D341Med (cell line): ENCODE results near the gene ZNF311.
"Not testable (repeated sequence)": the region's sequence is repeated elsewhere in the genome, so short reads cannot be mapped to it uniquely, and the experiment has no call there.

Experiments used
- DNase-seq: peaks from one replicate; pipeline ENCODE4 v3.0.0; 2012; ENCODE audit warnings: low spot score

ZNF311 gene

DNA sequence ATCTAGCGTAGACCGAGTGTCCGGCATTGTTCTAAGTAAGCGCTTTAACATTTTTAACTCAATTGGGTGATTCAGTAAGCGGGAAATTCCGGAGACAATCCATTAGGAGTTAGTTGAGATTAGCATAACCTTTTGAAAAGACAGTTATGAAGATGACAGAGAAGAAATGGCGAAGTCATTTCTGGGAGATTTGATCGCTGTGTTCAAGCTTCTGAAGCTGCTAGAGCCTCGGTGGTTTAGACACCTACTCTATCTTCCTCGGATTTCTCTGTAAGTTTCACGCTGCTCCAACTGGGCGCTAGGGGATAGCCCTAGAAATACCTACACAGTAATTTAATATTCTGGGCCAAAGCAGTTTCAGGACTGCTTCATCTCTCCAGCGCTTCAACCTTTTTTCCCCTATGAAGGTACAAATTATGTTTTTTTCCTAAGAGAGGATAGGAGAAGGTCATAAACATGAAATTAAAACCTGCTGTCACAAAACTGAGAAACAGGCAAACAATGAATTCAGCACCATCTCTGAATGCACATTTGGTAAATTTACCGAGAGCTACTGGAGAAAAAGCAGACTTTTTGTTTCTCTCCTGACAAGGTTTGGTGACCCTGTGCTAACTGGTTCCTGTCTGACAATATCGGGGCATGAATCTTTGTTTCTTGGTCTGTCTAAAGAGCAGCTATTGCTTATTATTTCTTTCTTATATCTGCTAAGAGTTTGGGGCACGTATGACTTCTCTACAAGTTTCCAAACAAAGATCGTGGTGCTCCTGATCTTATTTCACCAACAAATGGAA lies 22.4 kb downstream of the ZNF311 start:
- DNase-seq, result no peak

GRCh38 chr6:28981833-28982475 lies 23.2 kb downstream of the ZNF311 start:
- DNase-seq, result peak; percentile 57

DNA sequence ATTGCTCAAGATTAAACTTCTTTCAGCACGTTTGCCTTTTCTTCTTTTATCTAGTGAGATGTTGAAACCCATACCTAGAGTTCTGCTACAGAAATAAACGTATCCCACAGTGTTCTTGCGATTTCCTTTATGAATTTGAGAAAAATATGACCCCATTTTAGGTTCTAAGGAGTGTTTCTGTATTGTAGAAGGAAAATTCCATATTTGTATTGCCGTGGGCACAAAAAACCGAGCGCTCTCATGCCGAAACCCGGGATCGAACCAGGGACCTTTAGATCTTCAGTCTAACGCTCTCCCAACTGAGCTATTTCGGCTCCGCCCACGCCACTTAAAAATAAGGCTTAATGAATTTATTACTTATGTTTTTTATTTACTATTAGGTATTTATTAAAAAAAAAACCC lies 23.7 kb downstream of the ZNF311 start:
- DNase-seq, result no peak

DNA sequence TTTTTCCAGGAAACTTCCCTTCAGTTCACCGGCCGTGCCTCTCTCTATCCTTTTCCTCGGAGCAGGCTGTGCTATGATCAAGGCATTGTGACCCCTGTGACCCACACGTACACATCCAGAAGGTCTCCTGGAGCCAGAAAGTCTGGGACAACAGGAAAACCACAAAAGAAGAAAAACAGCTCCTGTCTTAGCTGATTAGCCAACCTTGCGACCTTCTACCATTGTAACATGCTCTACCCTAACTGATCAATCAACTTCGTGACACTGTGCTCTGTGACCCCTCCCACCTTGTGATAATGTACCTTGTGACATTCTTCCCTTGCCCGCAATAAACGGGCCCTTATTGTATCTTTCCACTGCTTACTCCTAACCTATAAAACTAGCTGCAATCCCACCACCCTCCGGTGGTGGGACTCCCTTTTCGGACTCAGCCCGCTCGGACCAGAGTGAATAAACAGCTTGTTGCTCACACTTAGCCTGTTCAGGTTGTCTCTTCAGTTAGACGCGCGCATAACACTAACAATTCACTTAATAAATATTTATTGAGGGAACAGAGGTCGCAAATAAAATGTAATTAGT lies 24.2 kb downstream of the ZNF311 start:
- peak; percentile 76 for DNase-seq

DNA sequence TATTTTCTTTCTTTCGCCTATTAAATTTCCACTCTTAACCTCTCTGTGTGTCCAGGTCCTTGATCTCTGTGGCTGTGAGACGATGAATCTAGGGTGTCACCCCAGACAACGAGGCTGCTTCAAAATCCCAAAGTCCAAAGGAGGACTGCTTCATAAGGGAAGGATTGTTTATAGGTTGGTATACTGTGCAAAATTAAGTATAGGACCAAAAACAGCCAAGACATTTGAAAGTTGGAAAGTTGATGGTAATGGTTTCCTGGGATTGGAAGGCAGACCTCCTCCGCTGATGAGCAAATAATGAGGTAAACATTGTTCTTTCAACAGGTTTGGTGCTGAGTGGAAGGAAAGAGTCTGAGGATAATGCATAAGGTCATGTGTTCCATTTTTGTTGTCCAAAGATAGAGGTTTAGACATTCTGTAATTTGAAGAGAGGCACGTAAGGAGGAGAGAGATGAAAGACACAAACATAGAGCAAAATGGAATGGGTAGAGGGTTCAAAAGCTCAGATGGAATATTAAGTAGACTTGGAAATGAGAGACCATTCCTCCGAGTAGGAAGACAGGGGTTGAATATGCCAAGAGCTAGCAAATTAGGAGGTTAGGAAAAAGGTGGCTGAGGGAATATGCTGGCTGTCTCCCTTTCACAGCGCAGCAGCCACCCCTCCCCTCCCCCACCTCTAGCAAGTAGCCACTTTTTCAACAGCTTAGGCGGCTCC lies 24.8 kb downstream of the ZNF311 start:
- no peak for DNase-seq

- DNase-seq, result no peak
These were observed 25.4 kb downstream of the ZNF311 start for GRCh38 chr6:28979679-28980078.

DNA sequence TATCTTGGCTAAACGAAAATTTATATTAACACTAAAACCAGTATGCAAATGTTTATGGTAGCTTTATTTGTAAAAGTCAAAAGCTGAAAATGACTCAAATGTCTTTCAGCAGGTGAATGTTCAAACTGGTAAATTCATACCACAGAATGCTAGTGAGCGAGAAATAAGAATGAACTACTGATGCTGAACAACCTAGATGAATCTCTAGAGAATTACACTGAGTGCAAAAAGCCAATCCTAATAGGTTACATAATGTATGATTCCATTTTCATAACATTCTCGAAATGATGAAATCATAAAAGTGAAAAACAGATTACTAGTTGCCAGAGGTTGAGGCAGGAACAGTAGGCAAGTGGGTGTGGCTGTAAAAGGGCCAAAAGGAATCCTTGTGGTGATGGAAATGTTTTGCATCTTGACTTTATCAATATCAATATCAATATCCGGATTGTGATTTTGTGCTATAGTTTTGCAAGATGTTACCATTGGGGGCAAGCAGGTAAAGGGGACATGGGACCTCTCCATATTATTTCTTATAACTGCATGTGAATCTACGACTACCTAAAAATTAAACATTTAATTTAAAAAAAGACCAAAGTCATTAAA lies 26.1 kb downstream of the ZNF311 start:
- DNase-seq, result no peak

- DNase-seq, result no peak
These were observed 27.0 kb downstream of the ZNF311 start for GRCh38 chr6:28978133-28978491.

GRCh38 chr6:28977341-28978132 lies 27.6 kb downstream of the ZNF311 start:
- no peak for DNase-seq

DNA sequence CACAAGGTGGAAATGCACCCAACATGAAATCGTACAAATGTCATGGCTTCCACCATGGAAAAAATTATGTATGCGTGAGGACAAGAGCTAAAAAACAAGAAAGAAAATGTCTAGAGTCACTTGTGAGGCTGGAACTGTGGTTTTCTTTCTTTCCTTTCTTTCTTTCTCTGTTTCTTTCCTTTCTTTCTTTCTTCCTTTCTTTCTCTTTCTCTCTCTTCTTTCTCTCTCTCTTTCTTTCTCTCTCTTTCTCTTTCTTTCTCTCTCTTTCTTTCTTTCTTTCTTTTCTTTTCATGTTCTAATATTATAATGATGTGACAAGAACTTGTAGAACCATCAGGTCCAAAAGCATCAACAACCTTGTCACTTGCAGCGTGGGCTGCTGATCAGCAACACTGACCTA lies 28.4 kb downstream of the ZNF311 start:
- no peak for DNase-seq

GRCh38 chr6:28974505-28974904 lies 30.6 kb downstream of the ZNF311 start:
- DNase-seq, result no peak

GRCh38 chr6:28970056-28970455 lies 35.1 kb downstream of the ZNF311 start:
- not testable (repeated sequence) for DNase-seq

GRCh38 chr6:28969129-28969528 lies 36.0 kb downstream of the ZNF311 start:
- DNase-seq, result no peak

GRCh38 chr6:28968476-28968875 lies 36.6 kb downstream of the ZNF311 start:
- DNase-seq, result no peak

- DNase-seq, result no peak
These were observed 39.4 kb downstream of the ZNF311 start for GRCh38 chr6:28965706-28966105.

DNA sequence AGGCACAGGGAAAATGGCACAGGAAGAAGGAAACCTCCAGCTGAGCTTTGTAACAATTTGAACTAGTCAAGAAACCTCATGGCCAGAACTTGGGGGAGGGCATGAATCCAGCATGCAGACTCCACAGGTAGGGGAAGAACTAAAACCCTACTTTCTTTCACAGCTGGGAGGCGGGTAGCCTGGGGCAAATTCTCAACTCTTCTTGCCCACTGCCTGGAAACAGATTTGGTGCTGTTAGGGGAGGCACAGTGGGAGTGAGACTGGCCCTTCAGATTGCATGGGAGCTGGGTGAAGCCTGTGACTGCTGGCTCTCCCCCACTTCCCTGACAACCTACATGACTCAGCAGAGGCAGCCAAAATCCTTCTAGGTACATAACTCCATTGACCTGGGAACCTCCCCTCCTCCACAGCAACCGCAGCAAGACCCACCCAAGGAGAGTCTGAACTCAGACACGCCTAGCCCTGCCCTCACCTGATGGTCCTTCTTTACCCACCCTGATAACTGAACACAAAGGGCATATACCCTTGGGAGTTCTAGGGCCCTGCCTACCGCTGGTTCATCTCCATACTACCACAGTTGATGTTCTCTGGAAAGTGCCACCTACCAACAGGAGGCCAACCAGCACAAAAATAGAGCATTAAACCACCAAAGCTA lies 44.1 kb downstream of the ZNF311 start:
- no peak for DNase-seq

DNA sequence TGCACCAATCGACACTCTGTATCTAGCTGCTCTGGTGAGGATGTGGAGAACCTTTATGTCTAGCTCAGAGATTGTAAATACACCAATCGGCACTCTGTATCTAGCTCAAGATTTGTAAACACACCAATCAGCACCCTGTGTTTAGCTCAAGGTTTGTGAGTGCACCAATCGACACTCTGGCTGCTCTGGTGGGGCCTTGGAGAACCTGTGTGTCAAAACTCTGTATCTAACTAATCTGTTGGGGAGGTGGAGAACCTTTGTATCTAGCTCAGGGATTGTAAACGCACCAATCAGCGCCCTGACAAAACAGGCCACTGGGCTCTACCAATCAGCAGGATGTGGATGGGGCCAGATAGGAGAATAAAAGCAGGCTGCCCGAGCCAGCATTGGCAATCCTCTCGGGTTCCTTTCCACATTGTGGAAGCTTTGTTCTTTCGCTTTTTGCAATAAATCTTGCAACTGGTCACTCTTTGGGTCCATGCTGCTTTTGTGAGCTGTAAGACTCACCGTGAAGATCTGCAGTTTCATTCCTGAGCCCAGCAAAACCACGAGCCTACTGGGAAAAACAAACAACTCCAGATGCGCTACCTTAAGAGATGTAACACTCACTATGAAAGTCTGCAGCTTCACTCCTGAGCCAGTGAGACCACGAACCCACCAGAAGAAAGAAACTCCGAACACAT lies 46.4 kb downstream of the ZNF311 start:
- not testable (repeated sequence) for DNase-seq

DNA sequence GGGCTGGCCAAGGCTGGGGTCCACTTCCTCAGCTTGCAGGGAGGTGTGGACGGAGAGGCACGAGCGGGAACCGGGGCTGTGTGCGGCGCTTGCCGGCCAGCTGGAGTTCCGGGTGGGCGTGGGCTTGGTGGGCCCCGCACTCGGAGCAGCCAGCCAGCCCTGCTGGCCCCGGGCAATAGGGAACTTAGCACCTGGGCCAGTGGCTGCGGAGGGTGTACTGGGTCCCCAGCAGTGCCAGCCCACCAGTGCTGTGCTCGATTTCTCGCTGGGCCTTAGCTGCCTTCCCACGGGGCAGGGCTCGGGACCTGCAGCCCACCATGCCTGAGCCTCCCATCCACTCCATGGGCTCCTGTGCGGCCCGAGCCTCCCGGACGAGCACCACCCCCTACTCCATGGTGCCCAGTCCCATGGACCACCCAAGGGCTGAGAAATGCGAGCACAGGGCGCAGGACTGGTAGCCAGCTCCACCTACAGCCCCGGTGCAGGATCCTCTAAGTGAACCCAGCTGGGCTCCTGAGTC lies 47.3 kb downstream of the ZNF311 start:
- DNase-seq, result not testable (repeated sequence)

GRCh38 chr6:28956331-28956730 lies 48.8 kb downstream of the ZNF311 start:
- no peak for DNase-seq

GRCh38 chr6:28953585-28954258 lies 51.4 kb downstream of the ZNF311 start:
- peak; percentile 40 for DNase-seq
